BLaER1 (cell line): Measurements from ENCODE around the gene MTM1.

Experiments used
- H3K27ac ChIP-seq: shearing (Covaris generic); formaldehyde crosslinking; 2 replicates; pipeline ENCODE4 v1.8.1; 2022
- H3K27me3 ChIP-seq: shearing (Covaris generic); formaldehyde crosslinking; 2 replicates; pipeline ENCODE4 v1.8.1; 2022
- H3K36me3 ChIP-seq: shearing (Covaris generic); formaldehyde crosslinking; 2 replicates; pipeline ENCODE4 v1.8.1; 2022
- H3K4me1 ChIP-seq: shearing (Covaris generic); formaldehyde crosslinking; 2 replicates; pipeline ENCODE4 v1.8.1; 2022
- H3K4me2 ChIP-seq: shearing (Covaris generic); formaldehyde crosslinking; 2 replicates; pipeline ENCODE4 v1.8.1; 2022
- H3K4me3 ChIP-seq: shearing (Covaris generic); formaldehyde crosslinking; 2 replicates; pipeline ENCODE4 v1.8.1; 2022
- H3K9ac ChIP-seq: shearing (Covaris generic); formaldehyde crosslinking; 2 replicates; pipeline ENCODE4 v1.8.1; 2022
- H3K9me3 ChIP-seq: shearing (Covaris generic); formaldehyde crosslinking; 2 replicates; pipeline ENCODE4 v1.8.1; 2022
- H4K20me1 ChIP-seq: shearing (Covaris generic); formaldehyde crosslinking; 2 replicates; pipeline ENCODE4 v1.8.1; 2022
- Cebpa-rat ChIP-seq: shearing (Covaris generic); IDR thresholded peaks from 2 replicates; pipeline ENCODE4 v1.8.1; 2022

Gene MTM1

GRCh38 chrX:150644422-150644821 is 76.0 kb downstream of the MTM1 start:
- Histone ChIP-seq H3K9me3 (no peaks in the 10 kb centered on the region), H3K4me3 (no peak overlapping the region), H3K4me2 (no peak overlapping the region), H3K4me1 (no peaks in the 10 kb centered on the region), H3K27ac (no peak overlapping the region), H4K20me1 (no peaks in the 10 kb centered on the region), H3K9ac (no peak overlapping the region), H3K27me3 (no peaks in the 10 kb centered on the region), H3K36me3 (peaks cover 34% of the 10 kb centered on the region)
- TF ChIP-seq Cebpa-rat, result no peak

DNA sequence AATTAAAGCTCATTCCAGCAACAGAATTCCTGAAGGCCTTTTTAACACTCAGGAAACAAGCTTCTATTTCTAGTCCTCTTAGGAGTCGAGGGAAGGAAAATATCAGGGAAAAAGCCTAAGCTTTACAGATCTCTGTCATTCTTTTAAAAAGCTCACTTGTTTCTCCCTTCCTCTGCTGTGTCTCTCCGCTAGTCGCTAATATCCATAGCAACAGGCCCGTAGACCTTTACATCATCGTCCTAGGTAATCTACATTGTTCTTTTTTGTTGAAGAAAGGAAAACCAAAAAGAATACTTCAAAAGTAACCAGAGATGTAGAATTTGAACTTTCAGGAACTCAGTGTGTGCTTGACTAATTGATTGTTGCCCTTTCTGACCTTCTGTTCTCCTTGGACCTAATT is 78.9 kb downstream of the MTM1 start:
- Histone ChIP-seq H3K4me3 (no peak overlapping the region), H3K9me3 (no peaks in the 10 kb centered on the region), H3K9ac (no peak overlapping the region), H4K20me1 (no peaks in the 10 kb centered on the region), H3K4me1 (no peaks in the 10 kb centered on the region), H3K27me3 (no peaks in the 10 kb centered on the region), H3K4me2 (no peak overlapping the region), H3K27ac (no peak overlapping the region), H3K36me3 (peaks cover 29% of the 10 kb centered on the region)
- TF ChIP-seq Cebpa-rat, result no peak

DNA sequence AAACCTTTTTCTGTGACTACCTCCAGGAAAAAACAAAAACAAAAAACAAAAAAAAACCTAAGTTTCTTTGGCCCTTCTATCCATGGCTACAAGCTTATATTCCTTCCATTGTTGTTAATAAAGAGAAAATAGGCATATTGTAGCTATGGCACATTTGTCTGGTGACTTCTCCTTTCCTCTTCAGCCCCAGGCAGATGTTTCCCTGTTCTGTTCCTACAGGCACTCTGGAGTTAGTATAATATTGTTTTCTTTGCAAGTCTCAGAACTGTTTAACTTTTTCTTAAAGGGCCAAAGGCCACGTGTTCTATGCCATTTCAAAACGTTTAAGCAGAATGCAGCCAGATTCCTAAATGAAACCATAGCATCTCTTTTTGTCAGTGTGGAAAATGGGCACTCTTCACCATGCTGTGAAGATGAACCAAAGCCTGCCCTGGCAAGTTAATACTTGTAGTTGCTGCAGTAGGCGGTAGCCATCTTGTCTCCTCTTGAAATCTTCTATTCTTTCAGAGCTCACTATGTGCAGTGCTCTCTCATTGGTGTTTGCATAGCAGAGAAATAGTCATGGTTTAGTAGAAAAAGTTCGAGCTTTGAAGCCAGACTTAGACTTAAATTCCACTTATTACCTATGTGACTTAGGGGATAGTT is 80.0 kb downstream of the MTM1 start:
- Histone ChIP-seq H3K27ac (no peak overlapping the region), H3K9me3 (no peaks in the 10 kb centered on the region), H3K9ac (no peak overlapping the region), H3K36me3 (peaks cover 29% of the 10 kb centered on the region), H3K4me1 (no peaks in the 10 kb centered on the region), H3K4me2 (no peak overlapping the region), H3K27me3 (no peaks in the 10 kb centered on the region), H3K4me3 (no peak overlapping the region), H4K20me1 (no peaks in the 10 kb centered on the region)
- no peak for TF ChIP-seq Cebpa-rat

- no peaks in the 10 kb centered on the region for H3K4me1 ChIP-seq
- no peak for TF ChIP-seq Cebpa-rat
- H3K4me2 ChIP-seq, result no peak overlapping the region
- H3K9me3 ChIP-seq, result no peaks in the 10 kb centered on the region
- H3K4me3 ChIP-seq, result no peak overlapping the region
- H3K36me3 ChIP-seq, result peaks cover 27% of the 10 kb centered on the region
- H3K27me3 ChIP-seq, result no peaks in the 10 kb centered on the region
- H3K27ac ChIP-seq, result no peak overlapping the region
- no peak overlapping the region for H3K9ac ChIP-seq
- H4K20me1 ChIP-seq, result no peaks in the 10 kb centered on the region
Measured at GRCh38 chrX:150649096-150649870, 80.9 kb downstream of the MTM1 start.

GRCh38 chrX:150651906-150652305 is 83.5 kb downstream of the MTM1 start:
- no peaks in the 10 kb centered on the region for H3K4me1 ChIP-seq
- H3K9ac ChIP-seq, result no peak overlapping the region
- H4K20me1 ChIP-seq, result no peaks in the 10 kb centered on the region
- H3K9me3 ChIP-seq, result no peaks in the 10 kb centered on the region
- no peak overlapping the region for H3K27ac ChIP-seq
- H3K36me3 ChIP-seq, result peaks cover 21% of the 10 kb centered on the region
- no peak overlapping the region for H3K4me3 ChIP-seq
- TF ChIP-seq Cebpa-rat, result no peak
- no peak overlapping the region for H3K4me2 ChIP-seq
- no peaks in the 10 kb centered on the region for H3K27me3 ChIP-seq

DNA sequence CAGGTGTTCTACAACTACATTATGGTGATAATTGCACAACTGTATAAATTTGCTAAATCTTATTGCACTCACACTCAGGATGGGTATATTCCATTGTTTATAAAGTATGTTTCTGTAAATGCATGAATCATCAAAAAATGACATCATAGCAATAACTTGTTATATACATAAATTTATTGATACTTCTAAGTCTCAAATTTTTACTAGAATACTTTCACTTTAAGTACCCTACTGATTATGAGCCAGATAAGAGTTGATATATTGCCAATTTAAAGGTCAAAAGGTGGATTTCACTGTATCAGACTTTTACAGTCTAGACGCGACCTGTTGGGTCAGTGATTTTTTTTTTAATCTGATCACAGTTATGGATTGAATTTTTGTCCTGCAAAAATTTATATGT is 87.4 kb downstream of the MTM1 start:
- no peaks in the 10 kb centered on the region for H3K4me1 ChIP-seq
- H3K4me3 ChIP-seq, result no peak overlapping the region
- H3K9ac ChIP-seq, result no peak overlapping the region
- no peaks in the 10 kb centered on the region for H3K27me3 ChIP-seq
- H3K9me3 ChIP-seq, result no peaks in the 10 kb centered on the region
- peaks cover 21% of the 10 kb centered on the region for H3K36me3 ChIP-seq
- no peaks in the 10 kb centered on the region for H4K20me1 ChIP-seq
- no peak overlapping the region for H3K27ac ChIP-seq
- no peak for TF ChIP-seq Cebpa-rat
- no peak overlapping the region for H3K4me2 ChIP-seq

- H3K4me3 ChIP-seq, result no peak overlapping the region
- no peak for TF ChIP-seq Cebpa-rat
- H4K20me1 ChIP-seq, result no peaks in the 10 kb centered on the region
Measured at GRCh38 chrX:150663073-150663472, 94.7 kb downstream of the MTM1 start.

DNA sequence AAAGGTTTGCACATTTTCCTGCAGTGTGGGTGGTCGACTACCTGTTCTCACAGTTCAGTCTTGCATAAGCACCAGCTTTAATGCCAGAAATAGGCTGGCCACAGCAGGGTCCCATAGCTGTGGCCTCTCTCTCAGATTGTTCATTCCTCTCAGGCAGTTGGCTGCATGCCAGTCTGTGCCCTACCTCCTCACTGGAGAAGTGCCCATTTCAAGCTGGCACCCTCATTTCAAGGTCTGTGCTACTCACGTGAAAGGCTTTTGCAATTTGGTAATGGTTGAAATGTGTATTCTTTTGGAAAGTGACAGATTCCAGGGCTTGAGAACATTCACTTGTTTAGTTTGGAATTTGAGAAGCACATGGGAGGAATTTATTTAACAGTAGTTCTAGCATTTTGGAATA is 95.9 kb downstream of the MTM1 start:
- Histone ChIP-seq H3K27me3 (no peaks in the 10 kb centered on the region), H3K36me3 (peaks cover 27% of the 10 kb centered on the region), H3K9ac (no peak overlapping the region), H3K27ac (no peak overlapping the region), H3K9me3 (no peaks in the 10 kb centered on the region), H3K4me2 (no peak overlapping the region), H3K4me1 (no peaks in the 10 kb centered on the region), H3K4me3 (no peak overlapping the region), H4K20me1 (no peaks in the 10 kb centered on the region)
- no peak for TF ChIP-seq Cebpa-rat

More at GRCh38 chrX:150663073-150663472, 94.7 kb downstream of the MTM1 start:
- H3K9me3 ChIP-seq, result no peaks in the 10 kb centered on the region
- H3K27me3 ChIP-seq, result no peaks in the 10 kb centered on the region
- no peak overlapping the region for H3K9ac ChIP-seq
- peaks cover 27% of the 10 kb centered on the region for H3K36me3 ChIP-seq
- no peak overlapping the region for H3K4me2 ChIP-seq
- H3K27ac ChIP-seq, result no peak overlapping the region
- H3K4me1 ChIP-seq, result no peaks in the 10 kb centered on the region

DNA sequence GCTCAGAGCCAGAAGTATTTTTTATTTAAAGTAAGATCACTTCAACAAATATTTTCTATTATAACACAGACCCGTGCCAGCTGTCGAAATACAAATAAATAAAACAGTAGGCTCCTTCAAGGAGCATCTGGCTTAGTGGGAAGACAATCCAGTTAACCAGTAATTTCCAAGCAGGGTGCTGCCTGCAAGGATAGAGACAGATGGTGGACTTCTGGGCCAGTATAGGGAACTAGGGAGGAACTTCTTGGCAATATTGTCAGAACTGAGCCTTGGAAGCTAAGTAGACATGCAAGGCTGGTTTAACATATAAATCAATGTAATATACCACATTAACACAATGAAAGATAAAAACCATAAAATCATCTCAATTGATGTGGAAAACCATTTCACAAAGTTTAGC is 107.8 kb downstream of the MTM1 start:
- TF ChIP-seq Cebpa-rat, result no peak
- Histone ChIP-seq H4K20me1 (no peaks in the 10 kb centered on the region), H3K9ac (no peak overlapping the region), H3K27ac (no peak overlapping the region), H3K4me3 (no peak overlapping the region), H3K27me3 (no peaks in the 10 kb centered on the region), H3K36me3 (peaks cover 3% of the 10 kb centered on the region; the same call in 1 of the 2 replicates), H3K4me2 (no peak overlapping the region), H3K4me1 (no peaks in the 10 kb centered on the region), H3K9me3 (no peaks in the 10 kb centered on the region)

DNA sequence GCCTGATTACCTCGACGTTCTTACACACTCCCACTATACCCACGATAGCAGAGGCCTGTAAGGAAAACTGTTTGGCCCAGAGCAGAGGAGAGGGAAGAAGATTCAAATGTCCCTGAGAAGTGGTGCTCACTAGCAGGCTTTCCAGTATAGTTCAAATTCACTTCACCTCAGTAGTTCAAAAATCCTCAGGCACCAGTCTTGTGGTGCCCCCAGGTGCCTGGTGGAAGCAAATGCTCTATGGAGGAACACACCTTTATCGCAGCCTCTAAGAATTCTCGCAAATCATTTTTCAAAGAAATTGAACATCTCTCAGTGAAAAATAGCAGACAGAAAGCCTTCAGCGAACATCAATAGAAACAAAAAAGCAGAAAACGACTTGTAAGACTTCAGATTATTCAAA is 112.6 kb downstream of the MTM1 start:
- Histone ChIP-seq H3K4me1 (no peaks in the 10 kb centered on the region), H3K36me3 (no peaks in the 10 kb centered on the region), H3K9me3 (no peaks in the 10 kb centered on the region), H3K27me3 (no peaks in the 10 kb centered on the region), H3K27ac (no peak overlapping the region), H3K4me3 (no peak overlapping the region), H3K4me2 (no peak overlapping the region), H3K9ac (no peak overlapping the region), H4K20me1 (no peaks in the 10 kb centered on the region)
- TF ChIP-seq Cebpa-rat, result no peak
